Peyer's patch (tissue), 4 donors: ENCODE data around the gene A1CF. TPM values are rescaled to one million over a fixed set of nuclear protein-coding genes. Genes with fewer than 3 reads are reported as not detected.
"Not testable (repeated sequence)": the region's sequence is repeated elsewhere in the genome, so short reads cannot be mapped to it uniquely, and the experiment has no call there.

Experiments
- DNase-seq, 3 donors: peaks; one replicate each; pipeline ENCODE4 v3.0.0-alpha.2; 2017 to 2019
- H3K27ac ChIP-seq, 4 donors: fragments of 200-600 bp; sonication (generic); one replicate each; pipeline ENCODE4 v1.5.1; 2016 to 2019
- H3K27me3 ChIP-seq, 2 donors: fragments of 200-600 bp; sonication (generic); one replicate each; pipeline ENCODE4 v1.5.1; 2019
- H3K36me3 ChIP-seq, 3 donors: fragments of 200-600 bp; sonication (generic); one replicate each; pipeline ENCODE4 v1.5.1; 2016 to 2019
- H3K4me1 ChIP-seq, 4 donors: fragments of 200-600 bp; sonication (generic); one replicate each; pipeline ENCODE4 v1.5.1; 2016 to 2019
- H3K4me3 ChIP-seq, 4 donors: fragments of 200-600 bp; sonication (generic); 1 replicate in 3 of 4; 2 replicates in 1 of 4; pipeline ENCODE4 v1.5.1; 2016 to 2019; ENCODE audit warnings: mild to moderate bottlenecking in 1 of 4
- H3K9me3 ChIP-seq, 4 donors: fragments of 200-600 bp; sonication (generic); one replicate each; pipeline ENCODE4 v1.5.1; 2016 to 2019; ENCODE audit warnings: mild to moderate bottlenecking in 1 of 4
- POLR2A ChIP-seq, 2 donors: fragments of 450-650 bp; IDR thresholded peaks; one replicate each; pipeline ENCODE4 v1.5.1; 2017; ENCODE audit warnings: antibody characterized with exemption in 2 of 2, mild to moderate bottlenecking in 2 of 2, moderate library complexity in 2 of 2
- total RNA-seq, 4 donors: library from RNA; depleted of rRNA; stranded (reverse); fragments of >200 nt; gene quantifications; one replicate each; pipeline ENCODE4 v1.1.0, GENCODE V29; 2016
- TF ChIP-seq, protein P1 (sequence below), 6 experiments: fragments of 450-650 bp in 4 of 6; fragments of 200-600 bp in 2 of 6; sonication (generic) in 1 of 6; IDR thresholded peaks; one replicate each; pipeline ENCODE4 v1.5.1; 2017 to 2019; ENCODE audit warnings: antibody characterized with exemption in 6 of 6, mild to moderate bottlenecking in 3 of 6, moderate library complexity in 1 of 6

Gene A1CF
- total RNA-seq, 4 donors from 2014 or later: 22.3 to 133 (median 113) TPM

DNA sequence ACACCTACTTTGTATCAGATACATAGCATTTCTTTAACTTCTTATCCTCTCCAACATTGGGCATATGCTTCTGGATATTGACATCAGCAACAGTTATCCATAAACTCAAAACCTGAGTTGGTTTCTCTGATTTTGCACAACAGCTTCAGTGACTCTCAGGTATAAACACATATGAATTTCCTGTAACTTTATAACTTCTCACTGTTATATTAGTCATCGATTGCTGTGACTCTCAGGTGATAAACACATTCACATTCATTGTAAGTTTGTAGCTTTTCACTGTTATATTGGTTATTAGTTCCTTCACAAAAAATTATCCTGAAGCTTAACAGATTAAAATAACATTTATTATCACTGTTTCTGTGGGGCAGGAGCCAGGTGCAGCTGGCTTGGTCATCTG lies 88.7 kb downstream of the A1CF start:
- H3K4me1 ChIP-seq: no peaks in the 10 kb centered on the region
- DNase-seq: no peak
- no peaks in the 10 kb centered on the region for H3K36me3 ChIP-seq
- no peaks in the 10 kb centered on the region for H3K9me3 ChIP-seq
- no peak overlapping the region for H3K27ac ChIP-seq
- TF ChIP-seq, protein P1, sequence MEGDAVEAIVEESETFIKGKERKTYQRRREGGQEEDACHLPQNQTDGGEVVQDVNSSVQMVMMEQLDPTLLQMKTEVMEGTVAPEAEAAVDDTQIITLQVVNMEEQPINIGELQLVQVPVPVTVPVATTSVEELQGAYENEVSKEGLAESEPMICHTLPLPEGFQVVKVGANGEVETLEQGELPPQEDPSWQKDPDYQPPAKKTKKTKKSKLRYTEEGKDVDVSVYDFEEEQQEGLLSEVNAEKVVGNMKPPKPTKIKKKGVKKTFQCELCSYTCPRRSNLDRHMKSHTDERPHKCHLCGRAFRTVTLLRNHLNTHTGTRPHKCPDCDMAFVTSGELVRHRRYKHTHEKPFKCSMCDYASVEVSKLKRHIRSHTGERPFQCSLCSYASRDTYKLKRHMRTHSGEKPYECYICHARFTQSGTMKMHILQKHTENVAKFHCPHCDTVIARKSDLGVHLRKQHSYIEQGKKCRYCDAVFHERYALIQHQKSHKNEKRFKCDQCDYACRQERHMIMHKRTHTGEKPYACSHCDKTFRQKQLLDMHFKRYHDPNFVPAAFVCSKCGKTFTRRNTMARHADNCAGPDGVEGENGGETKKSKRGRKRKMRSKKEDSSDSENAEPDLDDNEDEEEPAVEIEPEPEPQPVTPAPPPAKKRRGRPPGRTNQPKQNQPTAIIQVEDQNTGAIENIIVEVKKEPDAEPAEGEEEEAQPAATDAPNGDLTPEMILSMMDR (IDR thresholded peaks at IDR 0.05): no peak
- TF ChIP-seq POLR2A (IDR thresholded peaks at IDR 0.05): no peak
- no peak overlapping the region for H3K4me3 ChIP-seq
- H3K27me3 ChIP-seq: no peaks in the 10 kb centered on the region

DNA sequence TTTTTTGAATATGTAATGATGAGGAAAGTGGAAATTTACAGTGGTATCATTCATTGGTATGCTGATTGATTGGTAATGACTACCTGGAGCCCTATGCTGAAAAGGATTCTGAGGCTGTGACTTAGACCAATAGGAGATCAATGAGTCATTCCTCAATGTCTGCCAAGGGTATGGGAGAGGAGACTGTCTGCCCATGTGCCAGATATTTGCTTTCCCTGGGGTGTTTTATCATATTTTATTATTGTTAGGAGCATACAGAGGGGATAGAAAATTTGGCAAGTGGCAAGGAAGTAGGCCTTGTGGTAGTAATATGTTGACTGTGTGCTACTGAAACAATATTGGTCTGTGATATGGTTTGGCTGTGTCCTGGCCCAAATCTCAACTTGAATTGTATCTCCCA lies 90.9 kb downstream of the A1CF start:
- TF ChIP-seq, protein P1 (IDR thresholded peaks at IDR 0.05): no peak
- TF ChIP-seq POLR2A (IDR thresholded peaks at IDR 0.05): no peak
- Histone ChIP-seq H3K36me3 (no peaks in the 10 kb centered on the region), H3K4me3 (no peak overlapping the region), H3K27ac (no peak overlapping the region), H3K27me3 (no peaks in the 10 kb centered on the region), H3K9me3 (no peaks in the 10 kb centered on the region), H3K4me1 (no peaks in the 10 kb centered on the region)
- no peak for DNase-seq

DNA sequence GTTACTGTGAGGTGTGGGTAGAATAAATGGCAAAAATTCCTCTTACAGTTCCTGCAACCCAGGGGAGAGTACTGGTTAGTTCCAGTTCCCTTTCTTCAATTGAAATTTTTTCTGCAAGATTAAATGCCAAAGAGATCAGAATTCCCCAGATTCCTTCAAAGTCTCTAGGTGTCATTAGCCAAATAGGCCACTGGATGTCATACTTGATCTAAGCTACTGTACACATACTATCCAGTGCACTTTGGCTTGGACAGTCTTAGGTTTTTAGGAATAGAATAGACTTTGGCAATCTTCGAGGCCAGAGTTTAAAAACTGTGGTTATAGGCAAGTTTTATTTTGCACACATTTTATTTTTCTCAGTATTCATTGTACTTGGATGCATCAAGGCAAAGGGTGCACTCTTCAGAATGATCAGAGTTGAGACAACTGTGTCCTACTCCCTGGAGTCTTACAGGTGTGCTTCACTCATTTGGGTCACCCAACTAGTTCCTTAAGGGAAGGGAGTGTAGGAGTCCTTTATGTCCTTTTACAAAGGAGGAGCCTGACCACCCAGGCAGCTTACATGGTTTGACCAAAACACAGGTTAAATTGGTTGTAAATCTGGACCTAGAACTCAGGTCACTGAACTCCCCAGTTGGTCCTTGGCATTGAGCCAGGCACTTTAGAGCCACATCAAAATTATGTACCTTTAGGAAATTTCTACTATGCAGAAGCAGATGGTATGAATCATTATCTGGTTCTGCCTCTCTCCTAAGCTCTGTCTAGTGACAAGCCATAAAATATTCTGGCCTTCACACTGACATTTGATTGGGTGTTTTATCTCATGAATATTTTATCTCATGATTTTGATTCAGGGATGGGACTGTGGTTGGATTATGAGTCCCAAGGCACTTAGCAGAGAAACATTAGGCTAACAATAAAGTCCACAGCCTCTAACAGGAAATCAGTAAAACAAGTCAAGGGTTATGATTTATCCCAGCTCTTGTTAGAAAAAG lies 96.2 kb downstream of the A1CF start:
- DNase-seq: no peak

DNA sequence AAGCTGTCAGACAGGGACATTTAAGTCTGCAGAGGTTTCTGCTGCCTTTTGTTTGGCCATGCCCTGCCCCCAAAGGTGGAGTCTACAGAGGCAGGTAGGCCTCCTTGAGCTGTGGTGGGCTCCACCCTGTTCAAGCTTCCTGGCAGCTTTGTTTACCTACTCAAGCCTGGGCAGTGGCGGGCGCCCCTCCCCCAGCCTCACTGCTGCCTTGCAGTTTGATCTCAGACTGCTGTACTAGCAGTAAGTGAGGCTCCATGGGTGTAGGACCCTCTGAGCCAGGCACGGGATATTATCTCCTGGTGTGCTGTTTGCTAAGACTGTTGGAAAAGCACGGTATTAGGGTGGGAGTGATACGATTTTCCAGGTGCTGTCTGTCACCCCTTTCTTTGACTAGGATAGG lies 97.5 kb downstream of the A1CF start:
- H3K36me3 ChIP-seq, H3K9me3 ChIP-seq, H3K27ac ChIP-seq, H3K4me1 ChIP-seq, H3K4me3 ChIP-seq, H3K27me3 ChIP-seq: not testable (repeated sequence)
- DNase-seq: peak in 1 of 3 donors; percentile 7

More for the DNA sequence above, 96.2 kb downstream of the A1CF start:
- no peaks in the 10 kb centered on the region for H3K4me1 ChIP-seq
- H3K27ac ChIP-seq: no peak overlapping the region
- no peaks in the 10 kb centered on the region for H3K36me3 ChIP-seq
- no peaks in the 10 kb centered on the region for H3K9me3 ChIP-seq
- no peaks in the 10 kb centered on the region for H3K27me3 ChIP-seq
- H3K4me3 ChIP-seq: no peak overlapping the region
- no peak for TF ChIP-seq POLR2A (IDR thresholded peaks at IDR 0.05)
- TF ChIP-seq, protein P1 (IDR thresholded peaks at IDR 0.05): peak in 4 of 6 experiments; percentile 13 to 79 (median 78)

DNA sequence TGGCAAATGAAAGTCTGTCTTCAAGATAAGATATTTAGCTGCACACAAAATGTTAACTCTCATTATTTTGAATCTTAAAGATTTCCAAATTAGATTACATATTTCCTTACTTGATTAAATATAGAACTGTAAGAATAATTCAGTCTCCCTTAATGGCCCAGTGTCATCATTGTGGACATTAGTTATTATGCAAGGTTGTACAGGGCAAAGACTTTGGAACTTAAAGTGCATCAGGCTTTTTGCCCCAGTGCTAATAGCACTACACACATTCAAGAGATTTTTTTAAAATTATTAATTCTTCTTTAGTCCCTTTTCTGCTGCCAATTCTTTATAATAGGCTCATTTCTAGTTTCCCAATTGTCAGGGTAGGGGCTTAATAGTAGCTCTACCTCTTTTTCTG lies 103.4 kb downstream of the A1CF start:
- not testable (repeated sequence) for H3K9me3 ChIP-seq, H3K4me1 ChIP-seq, H3K27ac ChIP-seq, DNase-seq, H3K27me3 ChIP-seq, H3K4me3 ChIP-seq, H3K36me3 ChIP-seq

DNA sequence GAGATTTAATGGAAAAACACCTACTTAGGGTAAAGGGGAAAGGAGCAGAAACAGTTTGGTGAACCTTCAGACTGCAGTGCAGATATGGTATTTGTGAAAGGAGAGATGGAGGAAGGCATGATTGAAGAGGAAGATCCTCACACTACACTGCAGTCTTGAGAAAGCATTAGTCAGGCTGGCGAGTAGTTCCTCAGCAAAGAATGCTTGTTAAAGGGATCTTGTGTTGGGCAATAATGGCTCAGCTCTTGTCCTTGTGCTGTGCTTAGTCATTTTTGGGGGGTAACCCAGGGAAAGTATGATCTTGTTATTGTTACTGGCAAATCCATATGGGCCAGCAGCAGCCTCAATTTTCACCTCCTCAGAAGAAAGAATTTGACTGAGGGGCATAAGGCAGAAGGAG lies 105.4 kb downstream of the A1CF start:
- not testable (repeated sequence) for H3K27ac ChIP-seq, H3K4me3 ChIP-seq, H3K9me3 ChIP-seq, H3K27me3 ChIP-seq, H3K36me3 ChIP-seq, DNase-seq, H3K4me1 ChIP-seq

DNA sequence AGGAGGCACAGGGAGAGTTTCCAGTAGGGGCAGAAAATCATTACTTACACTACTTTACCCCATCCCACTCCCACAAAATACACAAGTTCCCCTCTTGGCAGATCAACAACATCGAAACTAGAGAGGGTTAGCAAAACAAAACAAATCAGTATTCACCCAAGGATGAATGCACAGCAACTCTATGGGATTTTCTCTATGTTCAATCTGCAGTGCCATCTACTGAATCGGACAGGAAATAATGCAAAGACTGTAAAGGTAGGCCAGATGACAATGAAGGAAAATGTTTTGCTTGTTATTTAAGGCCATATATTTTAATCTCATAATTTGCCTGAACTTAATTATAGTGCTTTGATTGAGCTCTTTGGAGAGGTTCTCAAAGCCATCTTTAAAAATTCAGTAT lies 110.6 kb downstream of the A1CF start:
- not testable (repeated sequence) for H3K9me3 ChIP-seq, DNase-seq, H3K36me3 ChIP-seq, H3K27ac ChIP-seq, H3K27me3 ChIP-seq, H3K4me1 ChIP-seq, H3K4me3 ChIP-seq

DNA sequence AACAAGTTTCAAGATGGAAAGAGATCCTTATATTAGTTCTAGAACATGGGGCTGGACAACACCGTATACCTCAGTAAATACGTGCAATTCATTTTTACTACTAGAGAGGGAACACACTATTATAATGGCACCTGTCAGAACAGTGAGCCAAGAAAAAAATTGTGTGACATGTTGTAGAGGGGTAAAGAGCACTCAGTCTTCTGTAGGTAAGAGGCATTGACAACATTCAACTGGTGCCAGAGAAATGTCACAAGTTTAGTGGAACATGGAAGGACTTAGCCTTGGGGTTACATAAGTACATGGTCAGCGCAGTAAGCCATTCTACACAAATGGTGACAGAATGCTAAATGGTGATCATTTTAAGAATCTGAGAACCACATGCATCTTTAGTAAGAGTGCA lies 113.4 kb downstream of the A1CF start:
- not testable (repeated sequence) for H3K27me3 ChIP-seq, H3K4me3 ChIP-seq, H3K4me1 ChIP-seq, H3K36me3 ChIP-seq, H3K9me3 ChIP-seq, H3K27ac ChIP-seq, DNase-seq

DNA sequence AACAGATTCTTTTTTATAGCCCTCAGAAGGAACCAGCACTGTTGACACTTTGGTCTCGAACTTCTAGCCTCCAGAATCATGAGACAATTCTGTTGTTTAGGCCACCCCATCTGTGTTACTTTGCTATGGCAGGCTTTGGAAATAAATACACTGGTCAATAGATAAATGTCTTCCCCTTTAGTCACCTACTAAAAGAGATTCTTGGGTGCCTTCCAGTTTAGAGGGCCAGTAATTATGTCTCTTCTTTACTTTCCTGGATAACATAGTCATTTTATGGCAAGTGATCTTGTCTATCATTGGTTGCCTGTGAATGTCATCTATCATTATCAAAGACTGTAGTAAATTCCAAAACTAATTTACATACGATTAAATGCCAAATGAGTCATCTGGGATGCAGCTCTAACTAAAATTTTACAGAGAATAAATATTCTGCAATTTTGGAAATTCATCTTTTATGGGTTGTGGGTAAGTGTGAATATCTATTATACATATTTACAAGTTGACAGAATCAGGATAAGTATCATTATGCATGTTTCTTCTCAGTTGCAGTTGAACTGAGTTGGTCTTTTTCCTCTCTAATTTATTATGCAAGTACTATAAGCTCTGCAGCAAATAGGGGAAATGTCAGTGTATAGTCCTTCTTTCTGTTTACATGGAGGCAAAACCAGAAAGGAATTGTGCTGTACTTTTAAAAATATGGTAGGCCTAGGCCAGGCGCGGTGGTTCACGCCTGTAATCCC lies 118.5 kb downstream of the A1CF start:
- H3K27me3 ChIP-seq, H3K4me1 ChIP-seq, H3K4me3 ChIP-seq, H3K27ac ChIP-seq, DNase-seq, H3K36me3 ChIP-seq, H3K9me3 ChIP-seq: not testable (repeated sequence)
